GM23248 (cell line): ENCODE results near the gene HIPK3. TPM values are rescaled to one million over a fixed set of nuclear protein-coding genes. Genes with fewer than 3 reads are reported as not detected.
"Not testable (repeated sequence)": the region's sequence is repeated elsewhere in the genome, so short reads cannot be mapped to it uniquely, and the experiment has no call there.

Experiments
- DNase-seq: peaks from one replicate; pipeline ENCODE4 v3.0.0-alpha.2; 2015
- H2AFZ ChIP-seq: fragments of 200-600 bp; sonication (generic); 2 replicates; pipeline ENCODE4 v1.6.1; 2016; ENCODE audit warnings: antibody characterized with exemption
- H3F3A ChIP-seq: fragments of 200-600 bp; sonication (generic); 2 replicates; pipeline ENCODE4 v1.6.1; 2016; ENCODE audit warnings: mild to moderate bottlenecking, antibody characterized with exemption, mixed run types; ENCODE audit not compliant: insufficient read depth
- H3K27ac ChIP-seq: fragments of 200-600 bp; sonication (generic); 2 replicates; pipeline ENCODE4 v1.5.1; 2016; ENCODE audit warnings: mild to moderate bottlenecking
- H3K27me3 ChIP-seq: fragments of 200-600 bp; sonication (generic); replicated peaks from 2 replicates; pipeline ENCODE4 v1.6.1; 2016; ENCODE audit warnings: mild to moderate bottlenecking; ENCODE audit not compliant: insufficient read depth
- H3K36me3 ChIP-seq: fragments of 200-600 bp; sonication (generic); 2 replicates; pipeline ENCODE4 v1.6.1; 2016; ENCODE audit warnings: low read depth, mild to moderate bottlenecking
- H3K4me1 ChIP-seq: fragments of 200-600 bp; sonication (generic); 2 replicates; pipeline ENCODE4 v1.6.1; 2016; ENCODE audit warnings: mild to moderate bottlenecking; ENCODE audit not compliant: insufficient read depth
- H3K4me2 ChIP-seq: fragments of 200-600 bp; sonication (generic); one replicate; pipeline ENCODE4 v1.6.1; 2016; ENCODE audit warnings: mild to moderate bottlenecking; ENCODE audit not compliant: unreplicated experiment
- H3K4me3 ChIP-seq: fragments of 200-600 bp; sonication (generic); 2 replicates; pipeline ENCODE4 v1.5.1; 2016; ENCODE audit warnings: mild to moderate bottlenecking
- H3K79me2 ChIP-seq: fragments of 200-600 bp; sonication (generic); 2 replicates; pipeline ENCODE4 v1.6.1; 2016; ENCODE audit warnings: mild to moderate bottlenecking; ENCODE audit not compliant: insufficient read depth
- H3K9ac ChIP-seq: fragments of 200-600 bp; sonication (generic); 2 replicates; pipeline ENCODE4 v1.6.1; 2016; ENCODE audit warnings: mild to moderate bottlenecking
- H3K9me2 ChIP-seq: fragments of 200-600 bp; sonication (generic); 2 replicates; pipeline ENCODE4 v1.6.1; 2016; ENCODE audit warnings: mixed run types, mild to moderate bottlenecking, moderate library complexity; ENCODE audit not compliant: insufficient read depth
- H3K9me3 ChIP-seq: fragments of 200-600 bp; sonication (generic); one replicate; pipeline ENCODE4 v1.6.1; 2017; ENCODE audit warnings: low read depth
- H4K20me1 ChIP-seq: fragments of 200-600 bp; sonication (generic); 2 replicates; pipeline ENCODE4 v1.6.0; 2016; ENCODE audit not compliant: insufficient read depth
- EZH2 ChIP-seq: fragments of 200-600 bp; sonication (generic); IDR thresholded peaks from 2 replicates; pipeline ENCODE4 v1.6.1; 2018; ENCODE audit warnings: antibody characterized with exemption, mild to moderate bottlenecking; ENCODE audit not compliant: insufficient read depth, poor library complexity, severe bottlenecking
- EZH2phosphoT487 ChIP-seq: fragments of 200-600 bp; sonication (generic); IDR thresholded peaks from 2 replicates; pipeline ENCODE4 v1.6.1; 2018; ENCODE audit warnings: antibody characterized with exemption, moderate library complexity, mild to moderate bottlenecking, low read depth; ENCODE audit not compliant: insufficient read depth
- WGBS, 2 experiments: methylation state at CpG; one replicate each; pipeline ENCODE4 v1.1.6; 2015 to 2017; ENCODE audit warnings: low lambda C conversion rate in 2 of 2, low coverage in 1 of 2; ENCODE audit errors: missing lambda C conversion rate in 2 of 2; 5-methylcytosine and 5-hydroxymethylcytosine counted together
- in situ Hi-C: fragments of 300-500 bp; cut with MboI; formaldehyde crosslinking; loops from 2 replicates; pipeline ENCODE4 v1.15.0; 2020
- polyA plus RNA-seq: library from polyadenylated mRNA; unstranded; fragments of >200 nt; fragmentation: Nextera tagmentation; extraction: Ambion mirVana; gene quantifications from 2 replicates; pipeline ENCODE4 v1.2.1, GENCODE V29; 2016
- total RNA-seq: library from RNA; depleted of rRNA; stranded (reverse); fragments of >200 nt; shearing (Covaris generic); gene quantifications from 2 replicates; pipeline ENCODE4 v1.2.3, GENCODE V29; 2014

HIPK3 gene
- total and polyA plus RNA-seq, 2 experiments from 2014 or later: 17.8 to 82.9 TPM

GRCh38 chr11:33296695-33297094 lies 39.5 kb downstream of the HIPK3 start:
- peaks cover 23% of the 10 kb centered on the region for H3F3A ChIP-seq
- H3K36me3 ChIP-seq: peaks cover 4% of the 10 kb centered on the region; the same call in 1 of the 2 replicates
- peaks cover 38% of the 10 kb centered on the region for H4K20me1 ChIP-seq
- no peaks in the 10 kb centered on the region for H3K27me3 ChIP-seq
- peaks cover 13% of the 10 kb centered on the region; the same call in 1 of the 2 replicates for H3K4me1 ChIP-seq
- no peak overlapping the region for H3K4me2 ChIP-seq
- H3K9ac ChIP-seq: no peak overlapping the region
- WGBS, 2 experiments: 94 to 98% methylated on average over 5 of the region's 5 CpGs
- in situ Hi-C loops: no loop called here
- H3K9me2 ChIP-seq: no peaks in the 10 kb centered on the region
- TF ChIP-seq EZH2phosphoT487 (no peak), EZH2 (no peak)
- H3K79me2 ChIP-seq: peaks cover 100% of the 10 kb centered on the region
- no peak for DNase-seq
- no peak overlapping the region for H3K4me3 ChIP-seq
- no peaks in the 10 kb centered on the region for H3K9me3 ChIP-seq
- H2AFZ ChIP-seq: no peak overlapping the region
- peak overlapping the region; percentile 38; the same call in 1 of the 2 replicates for H3K27ac ChIP-seq

- TF ChIP-seq EZH2: no peak
- TF ChIP-seq EZH2phosphoT487: no peak
These were observed 46.4 kb downstream of the HIPK3 start for GRCh38 chr11:33303541-33303940.

DNA sequence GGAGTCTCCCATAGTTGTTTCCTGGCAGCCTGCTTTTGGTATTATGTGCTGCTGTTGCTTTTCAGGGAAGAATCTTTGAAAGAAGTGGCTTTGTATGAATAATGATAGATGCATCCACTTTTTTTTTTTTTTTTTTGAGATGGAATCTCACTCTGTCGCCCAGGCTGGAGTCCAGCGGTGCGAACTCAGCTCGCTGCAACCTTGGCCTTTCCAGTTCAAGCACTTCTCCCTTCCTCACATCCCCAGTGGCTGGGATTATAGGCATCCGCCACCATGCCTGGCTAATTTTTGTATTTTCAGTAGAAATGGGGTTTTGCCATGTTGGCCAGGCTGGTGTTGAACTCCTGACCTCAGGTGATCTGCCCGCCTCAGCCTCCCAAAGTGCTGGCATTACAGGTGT lies 49.6 kb downstream of the HIPK3 start:
- Histone ChIP-seq H3K79me2 (peaks cover 100% of the 10 kb centered on the region), H3F3A (peaks cover 13% of the 10 kb centered on the region), H3K4me1 (peaks cover 35% of the 10 kb centered on the region), H4K20me1 (peaks cover 38% of the 10 kb centered on the region)
- H3K27ac ChIP-seq, H2AFZ ChIP-seq, H3K27me3 ChIP-seq, H3K9ac ChIP-seq, H3K9me3 ChIP-seq, H3K4me3 ChIP-seq, H3K4me2 ChIP-seq, H3K9me2 ChIP-seq, H3K36me3 ChIP-seq, DNase-seq, in situ Hi-C loops: not testable (repeated sequence)
- 93 to 99% methylated on average over 4 to 6 of the region's 6 CpGs for WGBS, 2 experiments

More at GRCh38 chr11:33303541-33303940, 46.4 kb downstream of the HIPK3 start:
- Histone ChIP-seq H3K4me1 (peaks cover 29% of the 10 kb centered on the region), H4K20me1 (peaks cover 48% of the 10 kb centered on the region), H2AFZ (no peak overlapping the region), H3K9me3 (no peaks in the 10 kb centered on the region), H3K4me3 (no peak overlapping the region), H3K9ac (no peak overlapping the region), H3K36me3 (no peaks in the 10 kb centered on the region), H3K27me3 (no peaks in the 10 kb centered on the region), H3K4me2 (no peak overlapping the region), H3K27ac (no peak overlapping the region), H3F3A (peaks cover 22% of the 10 kb centered on the region), H3K9me2 (no peaks in the 10 kb centered on the region), H3K79me2 (peaks cover 100% of the 10 kb centered on the region)
- DNase-seq: no peak
- in situ Hi-C loops: no loop called here
- 67 to 71% methylated on average over 4 of the region's 4 CpGs for WGBS, 2 experiments

DNA sequence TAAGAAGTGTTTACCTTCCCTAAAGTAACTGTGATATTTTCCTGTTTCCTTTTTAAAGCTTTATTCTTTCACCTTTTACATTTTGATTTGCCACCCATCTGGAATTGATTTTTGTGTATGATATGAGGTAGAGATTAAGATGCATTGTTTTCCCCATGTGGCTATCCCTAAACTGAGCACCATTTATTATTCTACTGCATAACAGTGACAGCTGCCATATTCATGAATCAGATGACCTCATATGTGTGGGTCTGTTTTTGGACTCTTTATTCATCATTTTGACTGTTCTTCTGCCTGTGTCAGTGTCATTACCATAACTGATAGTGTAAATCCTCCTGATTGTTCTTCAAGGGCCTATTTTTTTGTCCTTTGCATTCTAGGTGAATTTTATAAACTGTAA lies 50.8 kb downstream of the HIPK3 start:
- DNase-seq: peak; percentile 23
- Histone ChIP-seq H4K20me1 (peaks cover 28% of the 10 kb centered on the region), H3F3A (peaks cover 13% of the 10 kb centered on the region), H3K79me2 (peaks cover 100% of the 10 kb centered on the region), H3K9me3 (no peaks in the 10 kb centered on the region), H3K36me3 (no peaks in the 10 kb centered on the region), H2AFZ (no peak overlapping the region), H3K4me3 (no peak overlapping the region), H3K27ac (no peak overlapping the region), H3K4me2 (peak overlapping the region; percentile 13), H3K9me2 (no peaks in the 10 kb centered on the region), H3K4me1 (peaks cover 37% of the 10 kb centered on the region), H3K27me3 (no peaks in the 10 kb centered on the region), H3K9ac (no peak overlapping the region)
- in situ Hi-C loops: no loop called here
- TF ChIP-seq EZH2phosphoT487 (no peak), EZH2 (no peak)

DNA sequence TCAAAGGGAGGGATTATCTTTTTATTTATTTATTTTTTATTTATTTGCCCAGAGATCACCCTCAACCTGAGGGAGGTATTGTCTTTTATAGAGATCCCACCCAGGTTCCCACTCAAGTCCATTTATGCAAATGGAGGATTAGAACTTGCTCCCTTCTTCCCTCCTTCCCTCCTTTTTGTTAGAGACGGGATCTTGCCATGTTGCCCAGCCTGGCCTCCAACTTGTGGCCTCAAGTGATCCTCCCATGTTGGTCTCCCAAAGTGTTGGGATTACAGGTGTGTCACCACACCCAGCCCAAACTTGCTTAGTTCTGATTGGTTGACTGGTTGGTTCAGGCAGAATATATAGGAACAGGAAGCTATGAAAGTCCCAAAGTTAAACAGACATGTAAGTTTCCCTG lies 51.9 kb downstream of the HIPK3 start:
- peaks cover 100% of the 10 kb centered on the region for H3K79me2 ChIP-seq
- no peaks in the 10 kb centered on the region for H3K9me3 ChIP-seq
- 97 to 100% methylated on average over 1 of the region's 1 CpG for whole genome bisulfite sequencing, 2 experiments
- H3K27me3 ChIP-seq: no peaks in the 10 kb centered on the region
- no peaks in the 10 kb centered on the region for H3K36me3 ChIP-seq
- peaks cover 27% of the 10 kb centered on the region for H4K20me1 ChIP-seq
- in situ Hi-C loops: no loop called here
- H3K4me2 ChIP-seq: no peak overlapping the region
- H3K9me2 ChIP-seq: no peaks in the 10 kb centered on the region
- H3K9ac ChIP-seq: no peak overlapping the region
- no peak overlapping the region for H2AFZ ChIP-seq
- peaks cover 41% of the 10 kb centered on the region for H3K4me1 ChIP-seq
- no peak for DNase-seq
- H3K27ac ChIP-seq: no peak overlapping the region
- no peak overlapping the region for H3K4me3 ChIP-seq
- peaks cover 13% of the 10 kb centered on the region for H3F3A ChIP-seq
- no peak for TF ChIP-seq EZH2
- no peak for TF ChIP-seq EZH2phosphoT487
